Neural progenitor cell (in vitro differentiated cells): ENCODE results near the gene SLC9C2.

Source experiments
- EZH2 ChIP-seq: fragments of 200-600 bp; sonication (generic); IDR thresholded peaks from 2 replicates; pipeline ENCODE4 v1.6.1; 2017; ENCODE audit warnings: antibody characterized with exemption, mild to moderate bottlenecking, moderate library complexity
- TF ChIP-seq, protein P1 (sequence below): fragments of 200-600 bp; sonication (generic); IDR thresholded peaks from 2 replicates; pipeline ENCODE4 v1.5.1; 2017; ENCODE audit warnings: antibody characterized with exemption, mild to moderate bottlenecking

DNA sequence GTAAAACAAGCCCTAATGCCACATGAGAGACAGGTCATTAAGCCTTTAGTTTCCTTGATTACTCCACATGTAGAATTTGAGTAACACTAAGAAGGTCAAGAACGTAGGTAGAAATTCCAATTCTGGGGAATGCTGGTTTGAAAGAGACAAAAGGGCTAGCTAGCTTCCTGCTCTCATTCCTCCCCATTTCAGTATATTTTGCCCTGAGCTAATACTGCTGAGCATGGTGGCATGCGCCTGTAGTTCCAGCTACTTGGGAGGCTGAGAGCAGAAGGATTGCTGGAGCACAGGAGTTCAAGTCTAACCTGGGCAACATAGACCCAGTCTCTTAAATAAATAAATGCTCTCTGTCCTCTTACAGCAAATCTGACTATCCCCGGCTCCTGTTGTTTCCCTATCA lies 112.9 kb downstream of the SLC9C2 start:
- no peak for TF ChIP-seq EZH2
- TF ChIP-seq, protein P1, sequence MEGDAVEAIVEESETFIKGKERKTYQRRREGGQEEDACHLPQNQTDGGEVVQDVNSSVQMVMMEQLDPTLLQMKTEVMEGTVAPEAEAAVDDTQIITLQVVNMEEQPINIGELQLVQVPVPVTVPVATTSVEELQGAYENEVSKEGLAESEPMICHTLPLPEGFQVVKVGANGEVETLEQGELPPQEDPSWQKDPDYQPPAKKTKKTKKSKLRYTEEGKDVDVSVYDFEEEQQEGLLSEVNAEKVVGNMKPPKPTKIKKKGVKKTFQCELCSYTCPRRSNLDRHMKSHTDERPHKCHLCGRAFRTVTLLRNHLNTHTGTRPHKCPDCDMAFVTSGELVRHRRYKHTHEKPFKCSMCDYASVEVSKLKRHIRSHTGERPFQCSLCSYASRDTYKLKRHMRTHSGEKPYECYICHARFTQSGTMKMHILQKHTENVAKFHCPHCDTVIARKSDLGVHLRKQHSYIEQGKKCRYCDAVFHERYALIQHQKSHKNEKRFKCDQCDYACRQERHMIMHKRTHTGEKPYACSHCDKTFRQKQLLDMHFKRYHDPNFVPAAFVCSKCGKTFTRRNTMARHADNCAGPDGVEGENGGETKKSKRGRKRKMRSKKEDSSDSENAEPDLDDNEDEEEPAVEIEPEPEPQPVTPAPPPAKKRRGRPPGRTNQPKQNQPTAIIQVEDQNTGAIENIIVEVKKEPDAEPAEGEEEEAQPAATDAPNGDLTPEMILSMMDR: no peak
